Measurements from ENCODE around the gene S100PBP. TPM values are rescaled to one million over a fixed set of nuclear protein-coding genes. Genes with fewer than 3 reads are reported as not detected.

The S100PBP gene
- total and polyA plus RNA-seq, 2 of the 13 experiments (the other 11 are each of a cell fraction or from before 2014, with no cell fraction given): 20.4 to 26.1 TPM

GRCh38 chr1:32861904-32862695, 44.6 kb downstream of the S100PBP start (continued):
- no peak for TF ChIP-seq RXRB (CRISPR knock-in tag; IDR thresholded peaks at IDR 0.05; ENCODE audit: borderline replicate concordance)
- TF ChIP-seq ZNF18 (CRISPR knock-in tag; IDR thresholded peaks at IDR 0.05; ENCODE audit: insufficient replicate concordance): no peak
- TF ChIP-seq EHMT2 (IDR thresholded peaks at IDR 0.05; ENCODE audit: borderline replicate concordance, low read depth, low read length): no peak
- TF ChIP-seq POLR2AphosphoS5 (IDR thresholded peaks at IDR 0.05; ENCODE audit: low read depth, low read length): no peak
- TF ChIP-seq NPAS2 (CRISPR knock-in tag; IDR thresholded peaks at IDR 0.05; ENCODE audit: borderline replicate concordance): no peak
- TF ChIP-seq JUNB (CRISPR knock-in tag; IDR thresholded peaks at IDR 0.05; ENCODE audit: borderline replicate concordance): no peak
- TF ChIP-seq ZBTB42 (CRISPR knock-in tag; IDR thresholded peaks at IDR 0.05): no peak
- no peak for TF ChIP-seq ZNF850 (CRISPR knock-in tag; conservative IDR thresholded peaks at IDR 0.05)
- no peak for TF ChIP-seq ZNF782 (CRISPR knock-in tag; IDR thresholded peaks at IDR 0.05; ENCODE audit: borderline replicate concordance)
- no peak for TF ChIP-seq ZNF670 (CRISPR knock-in tag; IDR thresholded peaks at IDR 0.05; ENCODE audit: borderline replicate concordance)

GRCh38 chr1:32863218-32863880, 45.9 kb downstream of the S100PBP start:
- H3K4me1 ChIP-seq (ENCODE audit: insufficient read depth, low read length): no peaks in the 10 kb centered on the region
- intact Hi-C loops (cut with micrococcal nuclease; ENCODE audit: unreplicated experiment): no loop called here
- no peak overlapping the region for H3K4me3 ChIP-seq (replicated peaks in 1 of 3; ENCODE audit: insufficient read depth in 1 of 3, low read depth in 2 of 3, low read length in 3 of 3)
- in situ Hi-C loops (cut with HindIII; ENCODE audit: extremely low pct_ligation_motif_present, low pct_unique_long_range_greater_than_20kb): no loop called here
- peaks cover 0 to 7% of the 10 kb centered on the region in 2 experiments; a peak in 1 of 5 replicates for H3K36me3 ChIP-seq (replicated peaks in 1 of 2; ENCODE audit: control insufficient read depth in 1 of 2, insufficient read depth in 2 of 2, low read length in 2 of 2)
- no TSS peak for BruUV-seq (replicated peaks)
- H2AFZ ChIP-seq (ENCODE audit: low read length): no peak overlapping the region
- no peak for FAIRE-seq
- ChIA-PET CTCF (ENCODE audit: low intra/inter-chr PET ratio, low total read pairs) (no interaction called here), POLR2A (no interaction called here)
- ATAC-seq: no peak
- no peak overlapping the region for H3K4me2 ChIP-seq (ENCODE audit: low read depth, low read length)
- H3K79me2 ChIP-seq (ENCODE audit: insufficient read depth, low read length): no peaks in the 10 kb centered on the region
- 94% methylated on average over 4 of the region's 4 CpGs for WGBS (ENCODE audit: low lambda C conversion rate)
- H3K9me3 ChIP-seq (ENCODE audit: low read length): no peaks in the 10 kb centered on the region
- DNase-seq (ENCODE audit: low spot score): no peak
- H4K20me1 ChIP-seq (ENCODE audit: insufficient read depth, low read length): no peaks in the 10 kb centered on the region
- no peak overlapping the region for H3K9ac ChIP-seq (ENCODE audit: insufficient read depth, low read depth, low read length)
- H3K27ac ChIP-seq (ENCODE audit: extremely low read length, insufficient read depth, low read length): no peak overlapping the region
- H3K27me3 ChIP-seq (ENCODE audit: control insufficient read depth in 1 of 2, insufficient read depth in 2 of 2, low read length in 2 of 2): no peaks in the 10 kb centered on the region
- no peak for TF ChIP-seq SP4 (CRISPR knock-in tag; IDR thresholded peaks at IDR 0.05)
- TF ChIP-seq SATB2 (CRISPR knock-in tag; IDR thresholded peaks at IDR 0.05): no peak
- no peak for TF ChIP-seq ZBTB10 (CRISPR knock-in tag; IDR thresholded peaks at IDR 0.05; ENCODE audit: borderline replicate concordance)
- TF ChIP-seq HNF4A (CRISPR knock-in tag; IDR thresholded peaks at IDR 0.05): no peak
- no peak for TF ChIP-seq SMYD3 (CRISPR knock-in tag; IDR thresholded peaks at IDR 0.05)
- no peak for TF ChIP-seq ZNF563 (CRISPR knock-in tag; IDR thresholded peaks at IDR 0.05)
- TF ChIP-seq ZBTB8A (CRISPR knock-in tag; IDR thresholded peaks at IDR 0.05; ENCODE audit: borderline replicate concordance, low read depth): no peak
- TF ChIP-seq PHF8 (CRISPR knock-in tag; IDR thresholded peaks at IDR 0.05): no peak
- TF ChIP-seq ISL2 (CRISPR knock-in tag; IDR thresholded peaks at IDR 0.05): no peak
- TF ChIP-seq SMAD3 (CRISPR knock-in tag; IDR thresholded peaks at IDR 0.05): no peak
